HepG2 (cell line): Measurements from ENCODE around the gene MRPS35. TPM values are rescaled to one million over a fixed set of nuclear protein-coding genes. Genes with fewer than 3 reads are reported as not detected.

Experiments
- CHD2 ChIP-seq: IDR thresholded peaks from 2 replicates; pipeline ENCODE4 v1.6.1; 2011; ENCODE audit warnings: low read depth, low read length, improper control_type of control experiment
- EZH2 ChIP-seq: conservative IDR thresholded peaks from 2 replicates; pipeline ENCODE4 v1.6.1; 2012; ENCODE audit warnings: mild to moderate bottlenecking, low read depth, low read length, moderate library complexity
- IRX3 ChIP-seq: sonication (generic); formaldehyde crosslinking; IDR thresholded peaks from 2 replicates; pipeline ENCODE4 v1.8.1; 2023; ENCODE audit warnings: mild to moderate bottlenecking, low read depth, missing genetic modification reagents, borderline replicate concordance
- NFIC ChIP-seq: IDR thresholded peaks from 2 replicates; pipeline ENCODE4 v1.6.1; 2012; ENCODE audit warnings: mild to moderate bottlenecking, low read length, inconsistent platforms
- POLR2G ChIP-seq: fragments of 200-400 bp; formaldehyde crosslinking; IDR thresholded peaks from 2 replicates; pipeline ENCODE4 v1.6.1; 2018; ENCODE audit warnings: mild to moderate bottlenecking, low read depth, low read length, moderate library complexity
- RBM39 ChIP-seq: fragments of 200-400 bp; formaldehyde crosslinking; IDR thresholded peaks from one replicate; pipeline ENCODE4 v1.6.1; 2018; ENCODE audit warnings: antibody characterized with exemption, mild to moderate bottlenecking, low read depth, low read length; ENCODE audit not compliant: poor library complexity, severe bottlenecking
- SSRP1 ChIP-seq: IDR thresholded peaks from 2 replicates; pipeline ENCODE4 v1.6.1; 2016; ENCODE audit warnings: control low read depth
- TCF7L2 ChIP-seq: IDR thresholded peaks from 2 replicates; pipeline ENCODE4 v1.6.1; 2011; ENCODE audit warnings: mild to moderate bottlenecking, low read depth, low read length, moderate library complexity
- ZC3H4 ChIP-seq: sonication (generic); formaldehyde crosslinking; IDR thresholded peaks from 2 replicates; pipeline ENCODE4 v1.4.0; 2020; ENCODE audit warnings: missing genetic modification reagents, borderline replicate concordance
- ZMAT3 ChIP-seq: sonication (generic); formaldehyde crosslinking; conservative IDR thresholded peaks from 2 replicates; pipeline ENCODE4 v1.7.0; 2021; ENCODE audit warnings: missing genetic modification reagents
- ZNF180 ChIP-seq: sonication (generic); formaldehyde crosslinking; IDR thresholded peaks from 2 replicates; pipeline ENCODE4 v1.4.0; 2020; ENCODE audit warnings: low read depth, missing genetic modification reagents, borderline replicate concordance
- ZNF34 ChIP-seq: sonication (generic); formaldehyde crosslinking; IDR thresholded peaks from 2 replicates; pipeline ENCODE4 v1.4.0; 2020; ENCODE audit warnings: mild to moderate bottlenecking, missing genetic modification reagents, borderline replicate concordance
- ZNF547 ChIP-seq: sonication (generic); formaldehyde crosslinking; IDR thresholded peaks from 2 replicates; pipeline ENCODE4 v1.5.1; 2020; ENCODE audit warnings: mild to moderate bottlenecking, missing genetic modification reagents
- ZNF558 ChIP-seq: sonication (generic); formaldehyde crosslinking; IDR thresholded peaks from 2 replicates; pipeline ENCODE4 v1.9.0; 2022; ENCODE audit warnings: mild to moderate bottlenecking, missing genetic modification reagents, borderline replicate concordance
- ZNF720 ChIP-seq: sonication (generic); formaldehyde crosslinking; IDR thresholded peaks from 2 replicates; pipeline ENCODE4 v1.4.0; 2020; ENCODE audit warnings: missing genetic modification reagents
- ZNF891 ChIP-seq: sonication (generic); formaldehyde crosslinking; IDR thresholded peaks from 2 replicates; pipeline ENCODE4 v1.5.0; 2020; ENCODE audit warnings: mild to moderate bottlenecking, missing genetic modification reagents
- polyA plus RNA-seq, 8 experiments: library from polyadenylated mRNA; depleted of rRNA in 3 of 8; stranded (reverse) in 7 of 8; unstranded in 1 of 8; fragments of >200 nt; fragmentation: Illumina TruSeq in 4 of 8; extraction: Trizol in 4 of 8; gene quantifications; 2 replicates each; pipeline versions ENCODE4 v1.2.1 to v1.2.3, GENCODE V29; 2011 to 2016; ENCODE audit warnings: low read depth in 4 of 8, missing spikeins in 1 of 8, mixed read lengths in 1 of 8; ENCODE audit not compliant: insufficient read depth in 1 of 8
- total RNA-seq, 5 experiments: library from RNA; depleted of rRNA; stranded (reverse); fragments of >200 nt; fragmentation: Illumina TruSeq; extraction: Trizol; gene quantifications; 2 replicates each; pipeline ENCODE4 v1.2.3, GENCODE V29; 2016; ENCODE audit warnings: low read depth in 1 of 5
- TF ChIP-seq, protein P1 (sequence below): IDR thresholded peaks from 2 replicates; pipeline ENCODE4 v1.6.1; 2012; ENCODE audit warnings: inconsistent platforms
- TF ChIP-seq, protein P2 (sequence below): sonication (generic); formaldehyde crosslinking; IDR thresholded peaks from 2 replicates; pipeline ENCODE4 v1.8.0; 2022; ENCODE audit warnings: missing genetic modification reagents, mild to moderate bottlenecking, moderate library complexity, borderline replicate concordance
- TF ChIP-seq, protein P3 (sequence below): sonication (generic); formaldehyde crosslinking; IDR thresholded peaks from 2 replicates; pipeline ENCODE4 v1.5.1; 2020; ENCODE audit warnings: missing genetic modification reagents, mild to moderate bottlenecking, borderline replicate concordance
- TF ChIP-seq, protein P4 (sequence below): sonication (generic); formaldehyde crosslinking; IDR thresholded peaks from 2 replicates; pipeline ENCODE4; 2020; ENCODE audit warnings: missing genetic modification reagents, mild to moderate bottlenecking, borderline replicate concordance

The MRPS35 gene
- total and polyA plus RNA-seq, 2 of the 13 experiments (the other 11 are each of a cell fraction or from before 2014, with no cell fraction given) = 63.4 to 104 TPM

DNA sequence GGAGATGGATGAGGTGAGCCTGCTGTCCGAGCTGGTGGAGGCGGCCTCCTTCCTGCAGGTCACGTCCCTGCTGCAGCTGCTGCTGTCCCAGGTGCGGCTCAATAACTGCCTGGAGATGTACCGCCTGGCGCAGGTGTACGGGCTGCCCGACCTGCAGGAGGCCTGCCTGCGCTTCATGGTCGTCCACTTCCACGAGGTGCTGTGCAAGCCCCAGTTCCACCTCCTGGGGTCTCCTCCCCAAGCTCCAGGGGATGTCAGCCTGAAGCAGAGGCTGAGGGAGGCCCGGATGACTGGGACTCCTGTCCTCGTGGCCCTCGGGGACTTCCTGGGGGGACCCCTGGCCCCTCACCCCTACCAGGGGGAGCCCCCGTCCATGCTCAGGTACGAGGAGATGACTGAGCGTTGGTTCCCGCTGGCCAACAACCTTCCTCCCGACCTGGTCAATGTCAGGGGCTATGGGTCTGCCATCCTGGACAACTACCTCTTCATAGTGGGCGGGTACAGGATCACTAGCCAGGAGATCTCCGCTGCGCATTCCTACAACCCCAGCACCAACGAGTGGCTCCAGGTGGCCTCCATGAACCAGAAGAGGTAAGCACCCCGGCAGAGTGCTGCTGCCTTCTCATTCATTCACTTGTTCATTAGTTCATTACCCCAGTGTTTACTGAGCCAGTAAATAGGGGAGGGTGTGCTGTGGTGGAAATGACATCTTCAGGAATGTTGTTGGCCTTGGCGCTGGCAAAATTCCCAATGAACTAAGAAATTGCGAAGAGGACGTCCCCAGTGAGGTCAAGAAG is 70.2 kb downstream of the MRPS35 start (continued):
- TF ChIP-seq POLR2G = no peak
- TF ChIP-seq EZH2 = no peak
- no peak for TF ChIP-seq IRX3 (CRISPR knock-in tag)
- TF ChIP-seq, protein P1, sequence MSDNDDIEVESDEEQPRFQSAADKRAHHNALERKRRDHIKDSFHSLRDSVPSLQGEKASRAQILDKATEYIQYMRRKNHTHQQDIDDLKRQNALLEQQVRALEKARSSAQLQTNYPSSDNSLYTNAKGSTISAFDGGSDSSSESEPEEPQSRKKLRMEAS = peak; percentile 53
- no peak for TF ChIP-seq TCF7L2
- TF ChIP-seq, protein P2, sequence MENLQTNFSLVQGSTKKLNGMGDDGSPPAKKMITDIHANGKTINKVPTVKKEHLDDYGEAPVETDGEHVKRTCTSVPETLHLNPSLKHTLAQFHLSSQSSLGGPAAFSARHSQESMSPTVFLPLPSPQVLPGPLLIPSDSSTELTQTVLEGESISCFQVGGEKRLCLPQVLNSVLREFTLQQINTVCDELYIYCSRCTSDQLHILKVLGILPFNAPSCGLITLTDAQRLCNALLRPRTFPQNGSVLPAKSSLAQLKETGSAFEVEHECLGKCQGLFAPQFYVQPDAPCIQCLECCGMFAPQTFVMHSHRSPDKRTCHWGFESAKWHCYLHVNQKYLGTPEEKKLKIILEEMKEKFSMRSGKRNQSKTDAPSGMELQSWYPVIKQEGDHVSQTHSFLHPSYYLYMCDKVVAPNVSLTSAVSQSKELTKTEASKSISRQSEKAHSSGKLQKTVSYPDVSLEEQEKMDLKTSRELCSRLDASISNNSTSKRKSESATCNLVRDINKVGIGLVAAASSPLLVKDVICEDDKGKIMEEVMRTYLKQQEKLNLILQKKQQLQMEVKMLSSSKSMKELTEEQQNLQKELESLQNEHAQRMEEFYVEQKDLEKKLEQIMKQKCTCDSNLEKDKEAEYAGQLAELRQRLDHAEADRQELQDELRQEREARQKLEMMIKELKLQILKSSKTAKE = no peak
- TF ChIP-seq ZMAT3 (CRISPR knock-in tag) = peak; percentile 56
- TF ChIP-seq ZNF720 (CRISPR knock-in tag) = no peak
- TF ChIP-seq CHD2 = no peak
- 0 out of 2 replicates have a peak, but pooled peaks have one; percentile 37 for TF ChIP-seq ZNF558 (CRISPR knock-in tag)
- TF ChIP-seq, protein P3, sequence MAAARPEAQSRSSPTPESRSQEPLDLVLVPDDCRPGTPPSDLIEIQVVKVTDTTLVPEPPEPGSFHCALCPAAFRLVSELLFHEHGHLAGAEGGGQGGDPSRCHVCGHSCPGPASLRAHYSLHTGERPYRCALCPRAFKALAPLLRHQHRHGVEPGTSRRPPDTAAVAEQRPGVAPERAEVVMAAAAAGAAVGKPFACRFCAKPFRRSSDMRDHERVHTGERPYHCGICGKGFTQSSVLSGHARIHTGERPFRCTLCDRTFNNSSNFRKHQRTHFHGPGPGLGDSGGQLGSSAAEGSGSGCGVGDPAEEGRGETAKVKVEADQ (CRISPR knock-in tag) = no peak; the same call in 1 of the 2 replicates
- 0 out of 2 replicates have a peak, but pooled peaks have one; percentile 60 for TF ChIP-seq SSRP1 (CRISPR knock-in tag)
- 0 out of 2 replicates have a peak, but pooled peaks have one; percentile 22 for TF ChIP-seq ZNF547 (CRISPR knock-in tag)
- peak; percentile 65 for TF ChIP-seq RBM39
- TF ChIP-seq ZC3H4 (CRISPR knock-in tag) = no peak
- no peak for TF ChIP-seq NFIC
- TF ChIP-seq, protein P4, sequence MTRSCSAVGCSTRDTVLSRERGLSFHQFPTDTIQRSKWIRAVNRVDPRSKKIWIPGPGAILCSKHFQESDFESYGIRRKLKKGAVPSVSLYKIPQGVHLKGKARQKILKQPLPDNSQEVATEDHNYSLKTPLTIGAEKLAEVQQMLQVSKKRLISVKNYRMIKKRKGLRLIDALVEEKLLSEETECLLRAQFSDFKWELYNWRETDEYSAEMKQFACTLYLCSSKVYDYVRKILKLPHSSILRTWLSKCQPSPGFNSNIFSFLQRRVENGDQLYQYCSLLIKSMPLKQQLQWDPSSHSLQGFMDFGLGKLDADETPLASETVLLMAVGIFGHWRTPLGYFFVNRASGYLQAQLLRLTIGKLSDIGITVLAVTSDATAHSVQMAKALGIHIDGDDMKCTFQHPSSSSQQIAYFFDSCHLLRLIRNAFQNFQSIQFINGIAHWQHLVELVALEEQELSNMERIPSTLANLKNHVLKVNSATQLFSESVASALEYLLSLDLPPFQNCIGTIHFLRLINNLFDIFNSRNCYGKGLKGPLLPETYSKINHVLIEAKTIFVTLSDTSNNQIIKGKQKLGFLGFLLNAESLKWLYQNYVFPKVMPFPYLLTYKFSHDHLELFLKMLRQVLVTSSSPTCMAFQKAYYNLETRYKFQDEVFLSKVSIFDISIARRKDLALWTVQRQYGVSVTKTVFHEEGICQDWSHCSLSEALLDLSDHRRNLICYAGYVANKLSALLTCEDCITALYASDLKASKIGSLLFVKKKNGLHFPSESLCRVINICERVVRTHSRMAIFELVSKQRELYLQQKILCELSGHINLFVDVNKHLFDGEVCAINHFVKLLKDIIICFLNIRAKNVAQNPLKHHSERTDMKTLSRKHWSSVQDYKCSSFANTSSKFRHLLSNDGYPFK (CRISPR knock-in tag) = peak; percentile 62; the same call in 1 of the 2 replicates
- TF ChIP-seq ZNF180 (CRISPR knock-in tag) = no peak
- TF ChIP-seq ZNF891 (CRISPR knock-in tag) = no peak
- TF ChIP-seq ZNF34 (CRISPR knock-in tag) = no peak
